Coronary artery (tissue), 2 donors: ENCODE results near the gene ATXN2.
"Not testable (repeated sequence)": the region's sequence is repeated elsewhere in the genome, so short reads cannot be mapped to it uniquely, and the experiment has no call there.

ENCODE experiments used
- DNase-seq: peaks from one replicate; pipeline ENCODE4 v3.0.0-alpha.2; 2017; ENCODE audit warnings: low spot score
- H3K27ac ChIP-seq, 2 donors: fragments of 200-600 bp; sonication (generic); one replicate each; pipeline ENCODE4 v1.5.1; 2016 to 2019
- H3K4me3 ChIP-seq: fragments of 200-600 bp; sonication (generic); 2 replicates; pipeline ENCODE4 v1.5.1; 2016; ENCODE audit warnings: mild to moderate bottlenecking, moderate library complexity
- CTCF ChIP-seq: fragments of 200-600 bp; sonication (generic); IDR thresholded peaks from one replicate; pipeline ENCODE4 v1.5.1; 2019; ENCODE audit warnings: antibody characterized with exemption

ATXN2 gene

GRCh38 chr12:111597831-111598636 lies 1.1 kb downstream of the ATXN2 start:
- Histone ChIP-seq H3K27ac (peak overlapping the region; percentile 89 to 99), H3K4me3 (peak overlapping the region; percentile 92)
- TF ChIP-seq CTCF: no peak
- peak; percentile 75 for DNase-seq

- peak overlapping the region; percentile 89 to 99 for H3K27ac ChIP-seq
- DNase-seq: peak; percentile 78
- TF ChIP-seq CTCF: no peak
- peak overlapping the region; percentile 92 for H3K4me3 ChIP-seq
Measured at GRCh38 chr12:111596985-111597830, 1.9 kb downstream of the ATXN2 start.

GRCh38 chr12:111595341-111595835 lies 3.7 kb downstream of the ATXN2 start:
- not testable (repeated sequence) for DNase-seq
- Histone ChIP-seq H3K27ac (peak overlapping the region; percentile 33 to 36), H3K4me3 (peak overlapping the region; percentile 92)

- H3K27ac ChIP-seq, H3K4me3 ChIP-seq, DNase-seq: not testable (repeated sequence)
Measured at GRCh38 chr12:111591399-111592010, 7.6 kb downstream of the ATXN2 start.

GRCh38 chr12:111590552-111590951 lies 8.6 kb downstream of the ATXN2 start:
- no peak for TF ChIP-seq CTCF
- no peak overlapping the region for H3K4me3 ChIP-seq
- DNase-seq: no peak

GRCh38 chr12:111589601-111590000 lies 9.5 kb downstream of the ATXN2 start:
- H3K27ac ChIP-seq: no peak overlapping the region

More at GRCh38 chr12:111590552-111590951, 8.6 kb downstream of the ATXN2 start:
- H3K27ac ChIP-seq: no peak overlapping the region

GRCh38 chr12:111588010-111588409 lies 11.1 kb downstream of the ATXN2 start:
- no peak for TF ChIP-seq CTCF

More at GRCh38 chr12:111589601-111590000, 9.5 kb downstream of the ATXN2 start:
- no peak overlapping the region for H3K4me3 ChIP-seq
- DNase-seq: no peak
- no peak for TF ChIP-seq CTCF

More at GRCh38 chr12:111588010-111588409, 11.1 kb downstream of the ATXN2 start:
- DNase-seq: no peak
- H3K4me3 ChIP-seq: no peak overlapping the region
- no peak overlapping the region for H3K27ac ChIP-seq
